GM12878 (cell line): Measurements from ENCODE around the gene CSH1. TPM values are rescaled to one million over a fixed set of nuclear protein-coding genes. Genes with fewer than 3 reads are reported as not detected.
A peak's percentile ranks its signal among the peaks of the same experiment; 100 is the strongest.

Experiments
- BACH1 ChIP-seq: fragments of 450-650 bp; IDR thresholded peaks from 2 replicates; pipeline ENCODE4 v1.6.1; 2017; ENCODE audit warnings: mild to moderate bottlenecking, borderline replicate concordance
- BRCA1 ChIP-seq: IDR thresholded peaks from 2 replicates; pipeline ENCODE4 v1.6.1; 2011; ENCODE audit warnings: low read depth, low read length, improper control_type of control experiment
- CHD1 ChIP-seq: IDR thresholded peaks from 2 replicates; pipeline ENCODE4 v1.6.1; 2012; ENCODE audit warnings: low read depth, low read length, improper control_type of control experiment
- CHD2 ChIP-seq: IDR thresholded peaks from 2 replicates; pipeline ENCODE4 v1.6.1; 2011; ENCODE audit warnings: low read depth, low read length, improper control_type of control experiment, borderline replicate concordance
- EED ChIP-seq: sonication (generic); IDR thresholded peaks from 2 replicates; pipeline ENCODE4 v1.6.1; 2016; ENCODE audit warnings: antibody characterized with exemption, low read depth
- FOXM1 ChIP-seq: IDR thresholded peaks from 2 replicates; pipeline ENCODE4 v1.6.1; 2012; ENCODE audit warnings: low read depth, mild to moderate bottlenecking, inconsistent platforms, low read length, moderate library complexity
- HDAC2 ChIP-seq: fragments of 200-600 bp; sonication (generic); IDR thresholded peaks from 2 replicates; pipeline ENCODE4 v1.6.1; 2017
- MTA3 ChIP-seq: IDR thresholded peaks from 2 replicates; pipeline ENCODE4 v1.6.1; 2012; ENCODE audit warnings: low read length, inconsistent platforms, borderline replicate concordance
- MXI1 ChIP-seq: fragments of 150-350 bp; IDR thresholded peaks from 2 replicates; pipeline ENCODE4 v1.6.1; 2011; ENCODE audit warnings: low read depth, mild to moderate bottlenecking, inconsistent platforms, low read length, improper control_type of control experiment
- PAX5 ChIP-seq: IDR thresholded peaks from 2 replicates; pipeline ENCODE4 v1.6.1; 2011; ENCODE audit warnings: low read depth, low read length, borderline replicate concordance
- PAX8 ChIP-seq: fragments of 450-650 bp; IDR thresholded peaks from 2 replicates; pipeline ENCODE4 v1.6.1; 2017; ENCODE audit warnings: mild to moderate bottlenecking, moderate library complexity
- POLR2A ChIP-seq: IDR thresholded peaks from 2 replicates; pipeline ENCODE4 v1.6.1; 2011; ENCODE audit warnings: low read depth, mild to moderate bottlenecking, low read length
- SIN3A ChIP-seq: IDR thresholded peaks from 2 replicates; pipeline ENCODE4 v1.6.1; 2012; ENCODE audit warnings: low read depth, low read length, improper control_type of control experiment
- SP1 ChIP-seq: IDR thresholded peaks from one replicate; pipeline ENCODE4 v1.6.1; 2011; ENCODE audit warnings: low read depth, low read length
- STAT3 ChIP-seq: IDR thresholded peaks from 2 replicates; pipeline ENCODE4 v1.6.1; 2011; ENCODE audit warnings: low read depth, low read length, improper control_type of control experiment
- SUPT20H ChIP-seq: IDR thresholded peaks from 2 replicates; pipeline ENCODE4 v1.6.1; 2011; ENCODE audit warnings: low read depth, mild to moderate bottlenecking, low read length, moderate library complexity, borderline replicate concordance; ENCODE audit not compliant: control insufficient read depth
- SUZ12 ChIP-seq: fragments of 200-600 bp; sonication (generic); IDR thresholded peaks from one replicate; pipeline ENCODE4 v1.6.1; 2018; ENCODE audit warnings: antibody characterized with exemption, mild to moderate bottlenecking; ENCODE audit not compliant: unreplicated experiment
- TAF1 ChIP-seq: IDR thresholded peaks from 2 replicates; pipeline ENCODE4 v1.6.1; 2011; ENCODE audit warnings: mild to moderate bottlenecking, low read depth, low read length, borderline replicate concordance
- WRNIP1 ChIP-seq: IDR thresholded peaks from 2 replicates; pipeline ENCODE4 v1.6.1; 2011; ENCODE audit warnings: low read depth, low read length, improper control_type of control experiment, borderline replicate concordance
- ZBED1 ChIP-seq: IDR thresholded peaks from 2 replicates; pipeline ENCODE4 v1.6.1; 2016; ENCODE audit warnings: borderline replicate concordance
- ZNF207 ChIP-seq: fragments of 450-650 bp; IDR thresholded peaks from 2 replicates; pipeline ENCODE4 v1.6.1; 2014; ENCODE audit warnings: antibody characterized with exemption, mild to moderate bottlenecking, borderline replicate concordance
- polyA plus RNA-seq, 11 experiments: library from polyadenylated mRNA; depleted of rRNA in 4 of 11; unstranded in 6 of 11; stranded (reverse) in 5 of 11; fragments of >200 nt; fragmentation: Nextera tagmentation in 4 of 11; fragmentation: Illumina TruSeq in 1 of 11; extraction: Ambion mirVana in 4 of 11; extraction: Trizol in 1 of 11; gene quantifications; 1 replicate in 1 of 11; 2 replicates in 10 of 11; pipeline versions ENCODE4 v1.2.1 to v1.2.3, GENCODE V29; 2011 to 2016; ENCODE audit warnings: inconsistent platforms in 2 of 11, missing spikeins in 2 of 11, low read depth in 1 of 11
- total RNA-seq, 4 experiments: library from RNA; depleted of rRNA in 3 of 4; stranded (reverse); fragments of >200 nt in 3 of 4; fragmentation: Illumina TruSeq in 1 of 4; extraction: Trizol in 1 of 4; gene quantifications; 2 replicates each; pipeline versions ENCODE4 v1.2.1 to v1.2.3, GENCODE V29; 2013 to 2021
- TF ChIP-seq, protein P1 (sequence below): IDR thresholded peaks from 2 replicates; pipeline ENCODE4 v1.6.1; 2011; ENCODE audit warnings: borderline replicate concordance, low read depth, mild to moderate bottlenecking, moderate library complexity, low read length; ENCODE audit not compliant: insufficient read depth, poor library complexity, severe bottlenecking
- TF ChIP-seq, protein P2 (sequence below): IDR thresholded peaks from 2 replicates; pipeline ENCODE4 v1.6.1; 2012; ENCODE audit warnings: low read depth, low read length, improper control_type of control experiment
- TF ChIP-seq, protein P3 (sequence below): IDR thresholded peaks from 2 replicates; pipeline ENCODE4 v1.6.1; 2012; ENCODE audit warnings: low read length, inconsistent platforms
- TF ChIP-seq, protein P4 (sequence below): fragments of 450-650 bp; conservative IDR thresholded peaks from 2 replicates; pipeline ENCODE4 v1.6.1; 2017; ENCODE audit warnings: mild to moderate bottlenecking, moderate library complexity

Gene CSH1
- total and polyA plus RNA-seq, 10 of the 15 experiments (the other 5 are each of a cell fraction or from before 2014, with no cell fraction given), result not detected

DNA sequence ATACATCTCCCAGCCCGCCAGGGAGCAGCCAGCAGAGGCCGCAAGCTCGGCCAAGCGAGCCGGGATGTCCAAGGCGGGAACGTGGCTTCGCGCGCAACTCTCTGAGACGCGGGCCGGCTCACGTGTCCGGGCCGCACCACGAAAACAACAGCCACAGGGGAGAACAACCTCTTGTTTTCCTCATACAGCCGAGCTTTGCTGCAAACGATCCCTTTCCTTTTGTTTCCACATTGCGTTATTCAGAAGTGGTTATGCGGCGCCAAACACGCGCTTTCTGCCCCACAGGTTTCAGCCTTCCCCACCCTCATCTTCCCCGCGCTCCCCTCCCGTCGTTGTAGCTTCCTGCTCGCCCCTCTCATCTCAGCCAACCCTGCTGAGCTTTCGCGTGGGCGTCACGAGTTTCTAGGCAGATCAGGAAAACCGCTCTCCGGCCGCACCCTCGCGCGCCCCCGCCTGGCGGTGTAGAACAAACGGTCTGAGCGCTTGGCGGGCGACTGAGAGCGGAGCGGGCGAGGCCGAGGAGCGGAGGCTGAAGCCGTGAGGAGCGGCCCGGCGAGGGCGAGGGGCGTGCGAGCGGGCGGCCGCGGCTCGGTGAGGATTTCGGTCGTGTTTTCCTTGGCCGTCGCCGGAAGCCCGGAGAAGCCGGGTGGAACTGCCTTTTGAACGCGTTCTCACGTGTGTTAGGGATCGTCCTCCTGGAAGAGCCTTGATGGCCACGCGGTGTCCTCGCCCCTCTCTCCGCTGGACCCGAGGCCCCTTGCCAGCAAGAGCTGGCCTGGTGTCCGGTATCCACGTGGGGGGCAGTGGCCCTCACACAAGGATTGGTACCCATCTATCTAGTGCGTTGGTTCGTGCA is 47.3 kb downstream of the CSH1 start (continued):
- TF ChIP-seq ZBED1 (no peak), POLR2A (0 out of 2 replicates have a peak, but pooled peaks have one; percentile 36), ZNF207 (no peak; the same call in 1 of the 2 replicates), TAF1 (no peak), SUPT20H (no peak), SIN3A (no peak), BACH1 (0 out of 2 replicates have a peak, but pooled peaks have one; percentile 24), CHD2 (no peak), PAX5 (0 out of 2 replicates have a peak, but pooled peaks have one; percentile 16), WRNIP1 (no peak), EED (no peak), SUZ12 (no peak), MXI1 (0 out of 2 replicates have a peak, but pooled peaks have one; percentile 17), FOXM1 (peak; percentile 69), MTA3 (no peak), CHD1 (peak; percentile 98), BRCA1 (no peak), HDAC2 (no peak), STAT3 (no peak), PAX8 (no peak), SP1 (peak; percentile 64)
- TF ChIP-seq, protein P1, sequence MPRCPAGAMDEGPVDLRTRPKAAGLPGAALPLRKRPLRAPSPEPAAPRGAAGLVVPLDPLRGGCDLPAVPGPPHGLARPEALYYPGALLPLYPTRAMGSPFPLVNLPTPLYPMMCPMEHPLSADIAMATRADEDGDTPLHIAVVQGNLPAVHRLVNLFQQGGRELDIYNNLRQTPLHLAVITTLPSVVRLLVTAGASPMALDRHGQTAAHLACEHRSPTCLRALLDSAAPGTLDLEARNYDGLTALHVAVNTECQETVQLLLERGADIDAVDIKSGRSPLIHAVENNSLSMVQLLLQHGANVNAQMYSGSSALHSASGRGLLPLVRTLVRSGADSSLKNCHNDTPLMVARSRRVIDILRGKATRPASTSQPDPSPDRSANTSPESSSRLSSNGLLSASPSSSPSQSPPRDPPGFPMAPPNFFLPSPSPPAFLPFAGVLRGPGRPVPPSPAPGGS, result no peak
- TF ChIP-seq, protein P2, sequence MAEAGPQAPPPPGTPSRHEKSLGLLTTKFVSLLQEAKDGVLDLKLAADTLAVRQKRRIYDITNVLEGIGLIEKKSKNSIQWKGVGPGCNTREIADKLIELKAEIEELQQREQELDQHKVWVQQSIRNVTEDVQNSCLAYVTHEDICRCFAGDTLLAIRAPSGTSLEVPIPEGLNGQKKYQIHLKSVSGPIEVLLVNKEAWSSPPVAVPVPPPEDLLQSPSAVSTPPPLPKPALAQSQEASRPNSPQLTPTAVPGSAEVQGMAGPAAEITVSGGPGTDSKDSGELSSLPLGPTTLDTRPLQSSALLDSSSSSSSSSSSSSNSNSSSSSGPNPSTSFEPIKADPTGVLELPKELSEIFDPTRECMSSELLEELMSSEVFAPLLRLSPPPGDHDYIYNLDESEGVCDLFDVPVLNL, result peak; percentile 63
- TF ChIP-seq, protein P3, sequence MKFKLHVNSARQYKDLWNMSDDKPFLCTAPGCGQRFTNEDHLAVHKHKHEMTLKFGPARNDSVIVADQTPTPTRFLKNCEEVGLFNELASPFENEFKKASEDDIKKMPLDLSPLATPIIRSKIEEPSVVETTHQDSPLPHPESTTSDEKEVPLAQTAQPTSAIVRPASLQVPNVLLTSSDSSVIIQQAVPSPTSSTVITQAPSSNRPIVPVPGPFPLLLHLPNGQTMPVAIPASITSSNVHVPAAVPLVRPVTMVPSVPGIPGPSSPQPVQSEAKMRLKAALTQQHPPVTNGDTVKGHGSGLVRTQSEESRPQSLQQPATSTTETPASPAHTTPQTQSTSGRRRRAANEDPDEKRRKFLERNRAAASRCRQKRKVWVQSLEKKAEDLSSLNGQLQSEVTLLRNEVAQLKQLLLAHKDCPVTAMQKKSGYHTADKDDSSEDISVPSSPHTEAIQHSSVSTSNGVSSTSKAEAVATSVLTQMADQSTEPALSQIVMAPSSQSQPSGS, result no peak
- TF ChIP-seq, protein P4, sequence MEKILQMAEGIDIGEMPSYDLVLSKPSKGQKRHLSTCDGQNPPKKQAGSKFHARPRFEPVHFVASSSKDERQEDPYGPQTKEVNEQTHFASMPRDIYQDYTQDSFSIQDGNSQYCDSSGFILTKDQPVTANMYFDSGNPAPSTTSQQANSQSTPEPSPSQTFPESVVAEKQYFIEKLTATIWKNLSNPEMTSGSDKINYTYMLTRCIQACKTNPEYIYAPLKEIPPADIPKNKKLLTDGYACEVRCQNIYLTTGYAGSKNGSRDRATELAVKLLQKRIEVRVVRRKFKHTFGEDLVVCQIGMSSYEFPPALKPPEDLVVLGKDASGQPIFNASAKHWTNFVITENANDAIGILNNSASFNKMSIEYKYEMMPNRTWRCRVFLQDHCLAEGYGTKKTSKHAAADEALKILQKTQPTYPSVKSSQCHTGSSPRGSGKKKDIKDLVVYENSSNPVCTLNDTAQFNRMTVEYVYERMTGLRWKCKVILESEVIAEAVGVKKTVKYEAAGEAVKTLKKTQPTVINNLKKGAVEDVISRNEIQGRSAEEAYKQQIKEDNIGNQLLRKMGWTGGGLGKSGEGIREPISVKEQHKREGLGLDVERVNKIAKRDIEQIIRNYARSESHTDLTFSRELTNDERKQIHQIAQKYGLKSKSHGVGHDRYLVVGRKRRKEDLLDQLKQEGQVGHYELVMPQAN, result no peak
